Activated effector memory CD4-positive, alpha-beta T cell treated with Interleukin-2 at 50 U/mL for 16 hours (primary cell): ENCODE data around the gene JAG2.
A peak's percentile ranks its signal among the peaks of the same experiment; 100 is the strongest.

Source experiments
- DNase-seq: peaks from one replicate; pipeline ENCODE4 v3.0.0-alpha.2; 2020

JAG2 gene

GRCh38 chr14:105203057-105203531 is 34.5 kb upstream of the JAG2 start:
- DNase-seq: peak; percentile 39

DNA sequence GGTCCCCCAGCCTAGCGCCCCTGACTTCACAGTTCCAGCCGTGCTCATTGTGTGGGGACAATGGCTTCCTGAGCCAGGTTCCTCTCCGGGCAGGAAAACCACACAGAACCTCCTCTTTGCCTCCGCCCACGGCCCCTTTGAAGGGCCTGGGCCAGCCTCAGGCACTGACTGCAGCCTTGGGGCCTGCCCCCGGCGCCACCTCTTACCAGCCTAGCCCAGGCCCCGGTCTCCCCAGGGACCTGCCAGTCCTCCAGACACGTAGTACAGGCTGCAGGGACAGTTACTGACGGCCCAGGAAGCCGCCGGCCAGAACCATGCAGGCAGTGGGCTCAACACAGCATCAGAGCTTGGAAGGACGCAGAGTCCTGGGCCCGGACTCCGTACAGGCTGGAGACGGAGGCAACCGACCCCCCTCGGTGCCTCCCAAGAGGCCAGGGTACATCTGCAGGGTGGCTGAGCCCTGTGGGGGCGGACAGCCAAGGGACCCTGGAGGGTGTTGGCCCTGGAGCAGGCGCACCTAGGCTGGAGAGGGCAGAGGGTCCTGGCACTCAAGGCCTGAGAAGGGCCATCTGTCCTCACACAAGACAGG is 33.4 kb upstream of the JAG2 start:
- no peak for DNase-seq

- no peak for DNase-seq
Observed at GRCh38 chr14:105201156-105201924, 32.8 kb upstream of the JAG2 start.

DNA sequence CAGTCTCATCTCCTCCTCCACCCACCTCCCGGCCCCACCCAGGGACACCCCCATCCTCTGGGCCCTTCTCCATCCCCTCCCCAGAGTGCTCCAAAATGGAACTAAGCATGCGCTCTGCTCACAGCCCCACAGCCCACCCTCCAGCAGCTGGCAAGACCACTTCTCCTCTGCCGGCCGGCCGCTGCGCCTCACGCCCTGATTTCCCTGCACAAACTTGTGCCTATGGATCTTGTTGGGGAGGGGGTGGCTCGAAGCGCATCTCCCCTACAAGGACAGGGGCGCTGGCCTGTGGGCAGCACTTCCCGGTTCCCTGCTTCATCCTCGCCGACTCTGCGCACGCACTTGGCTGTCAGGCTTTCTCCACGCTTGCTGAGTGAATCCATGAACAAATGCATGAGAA is 32.1 kb upstream of the JAG2 start:
- no peak for DNase-seq

- DNase-seq: no peak
Observed at GRCh38 chr14:105200074-105200473, 31.5 kb upstream of the JAG2 start.

GRCh38 chr14:105199093-105199492 is 30.5 kb upstream of the JAG2 start:
- no peak for DNase-seq

- no peak for DNase-seq
Observed at GRCh38 chr14:105198588-105198987, 30.0 kb upstream of the JAG2 start.

GRCh38 chr14:105197211-105197641 is 28.6 kb upstream of the JAG2 start:
- DNase-seq: no peak

DNA sequence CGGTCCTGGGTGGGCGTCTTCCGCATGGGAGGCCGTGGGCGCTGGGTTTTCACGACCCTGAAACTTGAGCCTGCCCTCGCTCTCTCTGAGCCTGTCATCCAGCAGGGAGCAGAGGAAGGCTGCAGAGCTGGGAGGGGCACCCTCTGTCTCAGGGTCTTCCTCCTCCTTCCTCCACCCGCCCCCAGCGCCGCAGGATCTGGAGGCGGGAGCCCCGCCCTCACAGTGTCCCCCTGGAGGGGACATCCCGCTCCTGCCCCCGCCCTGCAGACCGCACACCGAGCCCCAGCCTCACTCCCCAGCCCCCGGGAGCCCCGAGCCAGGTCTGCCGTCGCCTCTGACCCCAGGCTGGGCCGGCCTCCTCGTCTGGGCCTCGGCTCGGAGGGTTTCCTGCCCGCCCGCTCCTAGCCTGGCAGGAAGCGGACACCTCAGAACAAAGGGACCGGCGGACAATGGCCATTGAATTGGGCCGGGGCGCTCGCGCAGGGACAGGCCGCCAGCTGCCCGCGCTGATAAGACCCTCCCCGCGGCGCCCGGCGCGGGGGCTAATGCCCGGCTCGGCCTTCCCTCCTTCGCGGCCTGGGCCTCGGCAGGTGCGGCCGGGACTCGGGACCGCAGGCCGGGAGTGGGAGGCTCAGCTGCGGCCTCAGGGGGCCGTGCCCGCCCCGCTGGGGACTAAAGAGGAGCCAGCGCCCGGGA is 27.8 kb upstream of the JAG2 start:
- no peak for DNase-seq

GRCh38 chr14:105195522-105196264 is 27.1 kb upstream of the JAG2 start:
- DNase-seq: no peak

DNA sequence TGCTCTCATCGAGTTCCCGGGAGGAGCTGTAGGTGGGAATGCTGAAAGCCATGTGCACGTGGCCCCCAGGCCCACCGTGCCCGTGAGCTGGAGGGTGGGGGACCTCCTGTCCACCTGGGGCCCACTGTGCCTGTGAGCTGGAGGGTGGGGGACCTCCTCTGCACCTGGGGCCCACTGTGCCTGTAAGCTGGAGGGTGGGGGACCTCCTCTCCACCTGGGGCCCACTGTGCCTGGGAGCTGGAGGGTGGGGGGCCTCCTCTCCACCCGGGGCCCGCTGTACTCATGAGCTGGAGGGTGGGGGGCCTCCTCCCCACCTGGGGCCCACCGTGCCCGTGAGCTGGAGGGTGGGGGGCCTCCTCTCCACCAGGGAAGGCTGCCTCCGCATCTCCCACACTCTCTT is 26.5 kb upstream of the JAG2 start:
- no peak for DNase-seq

DNA sequence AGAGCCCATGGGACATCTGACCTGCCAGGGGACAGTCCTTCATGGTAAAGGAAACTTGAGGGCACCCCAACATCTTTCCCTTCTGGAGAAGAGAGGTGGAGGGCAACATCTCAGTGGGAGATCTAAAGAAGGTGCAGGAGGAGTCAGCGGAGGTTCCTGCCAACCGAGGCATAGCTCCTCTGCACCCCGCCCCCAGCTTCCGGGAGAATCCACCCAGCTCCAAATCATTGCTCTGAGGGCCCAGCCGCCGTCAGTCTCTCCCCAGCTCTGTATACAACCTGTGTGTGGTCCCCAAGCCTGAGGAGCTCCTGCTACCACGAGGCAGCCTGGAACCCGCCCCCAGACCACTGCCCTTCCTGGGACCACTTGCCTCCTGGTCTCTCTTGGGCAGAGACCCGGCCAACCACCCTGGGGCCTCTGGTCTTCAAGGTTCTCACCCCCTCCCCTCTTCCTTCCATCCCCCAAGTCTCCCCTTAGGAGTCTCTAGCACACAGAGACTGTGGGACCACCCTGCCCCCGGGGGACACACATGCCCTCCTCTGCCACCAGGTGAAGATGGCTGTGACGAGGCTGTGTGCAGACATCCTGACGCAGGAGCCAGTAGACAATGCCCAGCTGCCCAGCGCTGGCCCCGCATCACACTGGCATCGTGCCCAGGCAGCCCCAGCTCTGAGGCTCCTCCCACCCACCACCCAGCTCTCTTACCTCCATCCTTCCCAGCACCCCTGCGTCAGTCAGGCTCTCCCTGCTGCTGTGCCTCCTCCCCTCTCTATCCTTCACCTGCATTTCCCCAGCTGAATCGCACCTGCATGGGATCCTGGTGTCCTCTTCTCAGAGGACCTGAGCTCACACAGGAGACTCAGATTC is 25.6 kb upstream of the JAG2 start:
- DNase-seq: no peak

DNA sequence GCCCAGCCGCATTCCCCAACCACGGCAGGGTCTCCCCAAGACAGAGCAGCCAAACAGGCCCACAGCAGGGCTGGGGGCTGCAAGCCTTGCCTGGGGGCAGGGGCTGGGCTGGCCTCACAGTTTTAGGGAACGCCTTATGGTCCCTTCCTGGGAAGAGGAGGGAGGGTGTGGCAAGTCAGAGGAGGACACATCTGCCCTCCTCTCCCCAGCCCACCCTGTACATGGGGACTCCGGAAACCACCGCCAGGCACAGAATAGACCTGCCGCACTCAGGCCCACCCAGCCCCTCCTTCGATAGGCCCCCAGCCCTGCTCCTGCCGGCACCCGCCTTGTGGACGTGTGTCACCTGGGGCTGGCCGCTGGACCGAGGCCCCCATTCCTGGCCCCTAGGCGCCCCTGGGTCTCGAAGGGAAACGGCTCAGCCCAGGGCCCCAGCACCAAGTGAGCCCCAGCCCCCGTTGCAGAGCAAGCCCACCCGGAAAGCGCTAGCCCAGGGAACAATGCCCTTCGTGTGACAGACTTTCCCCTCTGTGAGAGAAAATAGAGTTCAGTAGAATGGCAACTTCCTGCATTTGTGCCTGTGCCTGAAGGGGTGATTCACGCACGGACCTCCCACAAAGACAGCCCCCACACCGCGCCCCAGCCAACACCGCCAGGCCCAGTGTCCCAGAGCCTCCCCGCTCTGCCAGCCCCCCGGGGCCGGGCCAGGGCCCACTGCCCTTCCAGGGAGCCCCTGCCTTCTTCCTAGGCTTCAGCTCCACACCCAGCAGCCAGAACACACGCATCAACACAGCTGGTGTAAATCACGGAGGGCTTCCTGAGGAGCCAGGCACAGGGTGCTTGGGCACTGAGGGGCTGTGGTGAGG is 24.5 kb upstream of the JAG2 start:
- DNase-seq: no peak

GRCh38 chr14:105187935-105188524 is 19.5 kb upstream of the JAG2 start:
- DNase-seq: no peak

- DNase-seq: no peak
Observed at GRCh38 chr14:105187116-105187515, 18.5 kb upstream of the JAG2 start.

- no peak for DNase-seq
Observed at GRCh38 chr14:105185973-105186372, 17.4 kb upstream of the JAG2 start.

- DNase-seq: no peak
Observed at GRCh38 chr14:105185001-105185400, 16.4 kb upstream of the JAG2 start.

GRCh38 chr14:105184461-105184860 is 15.9 kb upstream of the JAG2 start:
- DNase-seq: no peak

- no peak for DNase-seq
Observed at GRCh38 chr14:105182296-105183020, 13.9 kb upstream of the JAG2 start.
